SK-N-SH (cell line): ENCODE results near the gene TTC9. TPM values are rescaled to one million over a fixed set of nuclear protein-coding genes. Genes with fewer than 3 reads are reported as not detected.

Experiments used
- CTCF ChIA-PET: fragments of 300-600, 350-600 bp; formaldehyde crosslinking; extraction: SDS; loops from one replicate; lab custom pipeline; 2021; lab: Yijun Ruan, JAX
- POLR2A ChIA-PET: fragments of 350-600 bp; sonication (Branson Sonifier 250); formaldehyde crosslinking; extraction: SDS; loops from one replicate; lab custom pipeline; 2020; ENCODE audit warnings: antibody characterized with exemption, inconsistent platforms; lab: Yijun Ruan, JAX
- DNase-seq: peaks from one replicate; pipeline ENCODE4 v3.0.0; 2012
- H2AFZ ChIP-seq: fragments of 200-600 bp; sonication (generic); 2 replicates; pipeline ENCODE4 v1.8.1; 2016; ENCODE audit warnings: antibody characterized with exemption, mild to moderate bottlenecking, low read depth
- H3F3A ChIP-seq: fragments of 200-600 bp; sonication (generic); replicated peaks from 2 replicates; pipeline ENCODE3; 2016; ENCODE audit warnings: antibody characterized with exemption, mild to moderate bottlenecking; ENCODE audit not compliant: insufficient read depth
- H3K27ac ChIP-seq, 2 experiments: fragments of 200-500 bp in 1 of 2; fragments of 200-600 bp in 1 of 2; sonication (Bioruptor generic) in 1 of 2; sonication (generic), shearing (Covaris generic) in 1 of 2; 2 replicates each; pipeline versions ENCODE4 v1.5.1 to v1.6.1; 2014 to 2016; ENCODE audit warnings: low read depth in 2 of 2, inconsistent platforms in 1 of 2, low read length in 1 of 2, mild to moderate bottlenecking in 1 of 2, mixed read lengths in 1 of 2
- H3K27me3 ChIP-seq: fragments of 200-600 bp; sonication (generic), shearing (Covaris generic); 2 replicates; pipeline ENCODE4 v1.6.1; 2016; ENCODE audit warnings: mixed run types; ENCODE audit not compliant: insufficient read depth
- H3K36me3 ChIP-seq, 2 experiments: fragments of 200-500 bp in 1 of 2; fragments of 200-600 bp in 1 of 2; sonication (Bioruptor generic) in 1 of 2; sonication (generic) in 1 of 2; replicated peaks in 1 of 2; 2 replicates each; pipeline versions ENCODE3 to v1.5.1; 2014 to 2016; ENCODE audit warnings: low read length in 1 of 2, mild to moderate bottlenecking in 1 of 2; ENCODE audit not compliant: insufficient read depth in 2 of 2, control insufficient read depth in 1 of 2
- H3K4me1 ChIP-seq, 2 experiments: fragments of 200-500 bp in 1 of 2; fragments of 200-600 bp in 1 of 2; sonication (Bioruptor generic) in 1 of 2; sonication (generic), shearing (Covaris generic) in 1 of 2; 2 replicates each; pipeline versions ENCODE4 v1.5.1 to v1.6.1; 2014 to 2016; ENCODE audit warnings: low read depth in 1 of 2, low read length in 1 of 2, mixed run types in 1 of 2; ENCODE audit not compliant: insufficient read depth in 2 of 2, control insufficient read depth in 1 of 2
- H3K4me2 ChIP-seq: fragments of 200-600 bp; sonication (generic), shearing (Covaris generic); 2 replicates; pipeline ENCODE4 v1.6.1; 2017; ENCODE audit warnings: mixed run types
- H3K4me3 ChIP-seq, 2 experiments: fragments of 200-500 bp in 1 of 2; fragments of 200-600 bp in 1 of 2; sonication (Bioruptor generic) in 1 of 2; sonication (generic), shearing (Covaris generic) in 1 of 2; 2 replicates each; pipeline versions ENCODE4 v1.5.1 to v1.8.1; 2014 to 2016; ENCODE audit warnings: low read depth in 2 of 2, inconsistent platforms in 1 of 2, low read length in 1 of 2, mild to moderate bottlenecking in 1 of 2, mixed read lengths in 1 of 2, moderate library complexity in 1 of 2
- H3K79me2 ChIP-seq: fragments of 200-600 bp; sonication (generic); 2 replicates; pipeline ENCODE4 v1.8.1; 2017; ENCODE audit warnings: mild to moderate bottlenecking; ENCODE audit not compliant: insufficient read depth
- H3K9ac ChIP-seq: fragments of 200-600 bp; sonication (generic); 2 replicates; pipeline ENCODE4 v1.6.1; 2017; ENCODE audit warnings: mixed run types
- H3K9me2 ChIP-seq: fragments of 200-600 bp; sonication (generic); 2 replicates; pipeline ENCODE4 v1.6.1; 2017; ENCODE audit warnings: mixed run types
- H3K9me3 ChIP-seq: fragments of 200-600 bp; sonication (generic); 2 replicates; pipeline ENCODE4 v1.6.1; 2017; ENCODE audit warnings: mixed run types, mild to moderate bottlenecking, moderate library complexity
- H4K20me1 ChIP-seq: fragments of 200-600 bp; sonication (generic); 2 replicates; pipeline ENCODE4 v1.6.1; 2017; ENCODE audit warnings: mild to moderate bottlenecking, mixed run types; ENCODE audit not compliant: insufficient read depth
- FOXJ3 ChIP-seq: sonication (generic); formaldehyde crosslinking; IDR thresholded peaks from 2 replicates; pipeline ENCODE4 v1.5.1; 2020; ENCODE audit warnings: mild to moderate bottlenecking, missing genetic modification reagents
- FOXM1 ChIP-seq: IDR thresholded peaks from 2 replicates; pipeline ENCODE4 v1.4.0; 2012; ENCODE audit warnings: low read depth, mild to moderate bottlenecking
- MEF2A ChIP-seq: IDR thresholded peaks from 2 replicates; pipeline ENCODE4 v1.4.0; 2012; ENCODE audit warnings: low read depth, borderline replicate concordance
- NFIC ChIP-seq: IDR thresholded peaks from 2 replicates; pipeline ENCODE4 v1.4.0; 2012; ENCODE audit warnings: borderline replicate concordance
- NRF1 ChIP-seq: IDR thresholded peaks from 2 replicates; pipeline ENCODE4 v1.6.1; 2012; ENCODE audit warnings: low read depth, mild to moderate bottlenecking, low read length
- POLR2AphosphoS5 ChIP-seq: IDR thresholded peaks from 2 replicates; pipeline ENCODE4 v1.6.1; 2012; ENCODE audit warnings: low read depth, low read length
- RXRA ChIP-seq: IDR thresholded peaks from 2 replicates; pipeline ENCODE4 v1.4.0; 2012; ENCODE audit warnings: low read depth, mild to moderate bottlenecking, borderline replicate concordance
- SIN3A ChIP-seq: IDR thresholded peaks from 2 replicates; pipeline ENCODE4 v1.6.1; 2012; ENCODE audit warnings: low read depth, mild to moderate bottlenecking, low read length, moderate library complexity, borderline replicate concordance
- TAF1 ChIP-seq: IDR thresholded peaks from 2 replicates; pipeline ENCODE4 v1.6.1; 2012; ENCODE audit warnings: low read depth, mild to moderate bottlenecking, low read length, moderate library complexity, borderline replicate concordance
- YY1 ChIP-seq: IDR thresholded peaks from 2 replicates; pipeline ENCODE4 v1.4.0; 2012; ENCODE audit warnings: low read depth, mild to moderate bottlenecking
- WGBS: methylation state at CpG from one replicate; pipeline ENCODE4 v1.1.6; 2017; ENCODE audit warnings: low lambda C conversion rate; 5-methylcytosine and 5-hydroxymethylcytosine counted together
- polyA plus RNA-seq, 3 experiments: library from polyadenylated mRNA; depleted of rRNA; stranded (reverse); fragments of >200 nt; gene quantifications; 2 replicates each; pipeline ENCODE4 v1.2.3, GENCODE V29; 2012
- TF ChIP-seq, protein P1 (sequence below): fragments of 200-600 bp; sonication (generic); IDR thresholded peaks from 2 replicates; pipeline ENCODE4 v1.6.1; 2017; ENCODE audit warnings: antibody characterized with exemption, mild to moderate bottlenecking, moderate library complexity
- TF ChIP-seq, protein P2 (sequence below): IDR thresholded peaks from 2 replicates; pipeline ENCODE4 v1.4.0; 2012; ENCODE audit warnings: low read depth, borderline replicate concordance
- TF ChIP-seq, protein P3 (sequence below): IDR thresholded peaks from 2 replicates; pipeline ENCODE4; 2012
- TF ChIP-seq, protein P4 (sequence below): IDR thresholded peaks from 2 replicates; pipeline ENCODE4 v1.6.1; 2012; ENCODE audit warnings: mild to moderate bottlenecking, low read depth, low read length, moderate library complexity
- TF ChIP-seq, protein P5 (sequence below): IDR thresholded peaks from 2 replicates; pipeline ENCODE4 v1.4.0; 2012; ENCODE audit warnings: low read depth

The TTC9 gene
- polyA plus RNA-seq, 1 of the 3 experiments (the other 2 are of a cell fraction) = 0.33 TPM

DNA sequence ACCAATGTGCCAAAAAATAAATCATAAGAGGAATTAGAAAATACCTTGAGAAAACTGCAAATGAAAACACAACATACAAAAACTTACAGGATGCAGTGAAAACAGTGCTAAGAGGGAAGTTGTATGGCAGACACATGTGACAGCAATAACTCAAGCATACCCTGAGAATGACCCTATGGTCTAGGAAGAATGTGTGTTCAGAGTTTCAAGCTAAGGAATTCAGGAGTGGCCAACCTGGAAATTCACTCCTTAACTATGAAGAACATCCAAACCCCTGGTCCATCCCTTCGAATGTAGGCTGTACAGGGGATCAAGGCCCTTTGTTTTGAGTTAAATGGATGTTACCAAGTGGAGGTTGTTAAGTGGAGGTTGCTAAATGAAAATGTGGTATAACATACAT, 16.7 kb upstream of the TTC9 start:
- H3K27me3 ChIP-seq = no peaks in the 10 kb centered on the region
- H3F3A ChIP-seq = no peaks in the 10 kb centered on the region
- no peaks in the 10 kb centered on the region for H3K4me1 ChIP-seq
- no peaks in the 10 kb centered on the region for H3K79me2 ChIP-seq
- 32% methylated on average over 1 of the region's 1 CpG for WGBS
- no peaks in the 10 kb centered on the region for H3K9me2 ChIP-seq
- H3K4me2 ChIP-seq = no peak overlapping the region
- ChIA-PET CTCF (interaction anchor here (0.6 to 1.6 kb wide), 5 partner anchors 90 to 1286 kb away, joined by 3 to 7 read pairs (median 3); no protein-coding TSS in a partner anchor), POLR2A (no interaction called here)
- TF ChIP-seq FOXM1 (no peak), SIN3A (no peak), YY1 (no peak), MEF2A (no peak), FOXJ3 (CRISPR knock-in tag) (no peak), NFIC (no peak), POLR2AphosphoS5 (no peak), NRF1 (no peak), TAF1 (no peak), RXRA (no peak)
- TF ChIP-seq, protein P1, sequence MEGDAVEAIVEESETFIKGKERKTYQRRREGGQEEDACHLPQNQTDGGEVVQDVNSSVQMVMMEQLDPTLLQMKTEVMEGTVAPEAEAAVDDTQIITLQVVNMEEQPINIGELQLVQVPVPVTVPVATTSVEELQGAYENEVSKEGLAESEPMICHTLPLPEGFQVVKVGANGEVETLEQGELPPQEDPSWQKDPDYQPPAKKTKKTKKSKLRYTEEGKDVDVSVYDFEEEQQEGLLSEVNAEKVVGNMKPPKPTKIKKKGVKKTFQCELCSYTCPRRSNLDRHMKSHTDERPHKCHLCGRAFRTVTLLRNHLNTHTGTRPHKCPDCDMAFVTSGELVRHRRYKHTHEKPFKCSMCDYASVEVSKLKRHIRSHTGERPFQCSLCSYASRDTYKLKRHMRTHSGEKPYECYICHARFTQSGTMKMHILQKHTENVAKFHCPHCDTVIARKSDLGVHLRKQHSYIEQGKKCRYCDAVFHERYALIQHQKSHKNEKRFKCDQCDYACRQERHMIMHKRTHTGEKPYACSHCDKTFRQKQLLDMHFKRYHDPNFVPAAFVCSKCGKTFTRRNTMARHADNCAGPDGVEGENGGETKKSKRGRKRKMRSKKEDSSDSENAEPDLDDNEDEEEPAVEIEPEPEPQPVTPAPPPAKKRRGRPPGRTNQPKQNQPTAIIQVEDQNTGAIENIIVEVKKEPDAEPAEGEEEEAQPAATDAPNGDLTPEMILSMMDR = no peak
- TF ChIP-seq, protein P2, sequence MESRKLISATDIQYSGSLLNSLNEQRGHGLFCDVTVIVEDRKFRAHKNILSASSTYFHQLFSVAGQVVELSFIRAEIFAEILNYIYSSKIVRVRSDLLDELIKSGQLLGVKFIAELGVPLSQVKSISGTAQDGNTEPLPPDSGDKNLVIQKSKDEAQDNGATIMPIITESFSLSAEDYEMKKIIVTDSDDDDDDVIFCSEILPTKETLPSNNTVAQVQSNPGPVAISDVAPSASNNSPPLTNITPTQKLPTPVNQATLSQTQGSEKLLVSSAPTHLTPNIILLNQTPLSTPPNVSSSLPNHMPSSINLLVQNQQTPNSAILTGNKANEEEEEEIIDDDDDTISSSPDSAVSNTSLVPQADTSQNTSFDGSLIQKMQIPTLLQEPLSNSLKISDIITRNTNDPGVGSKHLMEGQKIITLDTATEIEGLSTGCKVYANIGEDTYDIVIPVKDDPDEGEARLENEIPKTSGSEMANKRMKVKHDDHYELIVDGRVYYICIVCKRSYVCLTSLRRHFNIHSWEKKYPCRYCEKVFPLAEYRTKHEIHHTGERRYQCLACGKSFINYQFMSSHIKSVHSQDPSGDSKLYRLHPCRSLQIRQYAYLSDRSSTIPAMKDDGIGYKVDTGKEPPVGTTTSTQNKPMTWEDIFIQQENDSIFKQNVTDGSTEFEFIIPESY = no peak
- TF ChIP-seq, protein P3, sequence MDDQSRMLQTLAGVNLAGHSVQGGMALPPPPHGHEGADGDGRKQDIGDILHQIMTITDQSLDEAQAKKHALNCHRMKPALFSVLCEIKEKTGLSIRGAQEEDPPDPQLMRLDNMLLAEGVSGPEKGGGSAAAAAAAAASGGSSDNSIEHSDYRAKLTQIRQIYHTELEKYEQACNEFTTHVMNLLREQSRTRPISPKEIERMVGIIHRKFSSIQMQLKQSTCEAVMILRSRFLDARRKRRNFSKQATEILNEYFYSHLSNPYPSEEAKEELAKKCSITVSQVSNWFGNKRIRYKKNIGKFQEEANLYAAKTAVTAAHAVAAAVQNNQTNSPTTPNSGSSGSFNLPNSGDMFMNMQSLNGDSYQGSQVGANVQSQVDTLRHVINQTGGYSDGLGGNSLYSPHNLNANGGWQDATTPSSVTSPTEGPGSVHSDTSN = no peak
- TF ChIP-seq, protein P4, sequence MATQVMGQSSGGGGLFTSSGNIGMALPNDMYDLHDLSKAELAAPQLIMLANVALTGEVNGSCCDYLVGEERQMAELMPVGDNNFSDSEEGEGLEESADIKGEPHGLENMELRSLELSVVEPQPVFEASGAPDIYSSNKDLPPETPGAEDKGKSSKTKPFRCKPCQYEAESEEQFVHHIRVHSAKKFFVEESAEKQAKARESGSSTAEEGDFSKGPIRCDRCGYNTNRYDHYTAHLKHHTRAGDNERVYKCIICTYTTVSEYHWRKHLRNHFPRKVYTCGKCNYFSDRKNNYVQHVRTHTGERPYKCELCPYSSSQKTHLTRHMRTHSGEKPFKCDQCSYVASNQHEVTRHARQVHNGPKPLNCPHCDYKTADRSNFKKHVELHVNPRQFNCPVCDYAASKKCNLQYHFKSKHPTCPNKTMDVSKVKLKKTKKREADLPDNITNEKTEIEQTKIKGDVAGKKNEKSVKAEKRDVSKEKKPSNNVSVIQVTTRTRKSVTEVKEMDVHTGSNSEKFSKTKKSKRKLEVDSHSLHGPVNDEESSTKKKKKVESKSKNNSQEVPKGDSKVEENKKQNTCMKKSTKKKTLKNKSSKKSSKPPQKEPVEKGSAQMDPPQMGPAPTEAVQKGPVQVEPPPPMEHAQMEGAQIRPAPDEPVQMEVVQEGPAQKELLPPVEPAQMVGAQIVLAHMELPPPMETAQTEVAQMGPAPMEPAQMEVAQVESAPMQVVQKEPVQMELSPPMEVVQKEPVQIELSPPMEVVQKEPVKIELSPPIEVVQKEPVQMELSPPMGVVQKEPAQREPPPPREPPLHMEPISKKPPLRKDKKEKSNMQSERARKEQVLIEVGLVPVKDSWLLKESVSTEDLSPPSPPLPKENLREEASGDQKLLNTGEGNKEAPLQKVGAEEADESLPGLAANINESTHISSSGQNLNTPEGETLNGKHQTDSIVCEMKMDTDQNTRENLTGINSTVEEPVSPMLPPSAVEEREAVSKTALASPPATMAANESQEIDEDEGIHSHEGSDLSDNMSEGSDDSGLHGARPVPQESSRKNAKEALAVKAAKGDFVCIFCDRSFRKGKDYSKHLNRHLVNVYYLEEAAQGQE = no peak
- TF ChIP-seq, protein P5, sequence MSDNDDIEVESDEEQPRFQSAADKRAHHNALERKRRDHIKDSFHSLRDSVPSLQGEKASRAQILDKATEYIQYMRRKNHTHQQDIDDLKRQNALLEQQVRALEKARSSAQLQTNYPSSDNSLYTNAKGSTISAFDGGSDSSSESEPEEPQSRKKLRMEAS = no peak
- H3K4me3 ChIP-seq = no peak overlapping the region
- no peak overlapping the region for H2AFZ ChIP-seq
- peaks cover 12% of the 10 kb centered on the region; the same call in 1 of the 2 replicates for H3K9me3 ChIP-seq
- no peaks in the 10 kb centered on the region for H3K36me3 ChIP-seq
- H3K27ac ChIP-seq = no peak overlapping the region
- no peaks in the 10 kb centered on the region for H4K20me1 ChIP-seq
- no peak overlapping the region for H3K9ac ChIP-seq
- no peak for DNase-seq
